NCI-H2196 treated with DMSO at 0.1 percent for 48 hours (cell line): ENCODE results near the gene SLC2A14.
"Not testable (repeated sequence)": the region's sequence is repeated elsewhere in the genome, so short reads cannot be mapped to it uniquely, and the experiment has no call there.

Experiments
- DNase-seq: peaks from one replicate; lab custom pipeline; 2025; ENCODE audit not compliant: unreplicated experiment; lab: John Stamatoyannopoulos, UW

The SLC2A14 gene

GRCh38 chr12:7835116-7835515 lies 37.6 kb downstream of the SLC2A14 start:
- DNase-seq: no peak

GRCh38 chr12:7834701-7835100 lies 38.0 kb downstream of the SLC2A14 start:
- no peak for DNase-seq

- no peak for DNase-seq
Observed at GRCh38 chr12:7833831-7834230, 38.9 kb downstream of the SLC2A14 start.

- not testable (repeated sequence) for DNase-seq
Observed at GRCh38 chr12:7833201-7833600, 39.5 kb downstream of the SLC2A14 start.

- no peak for DNase-seq
Observed at GRCh38 chr12:7832059-7832696, 40.5 kb downstream of the SLC2A14 start.

GRCh38 chr12:7829737-7830136 lies 43.0 kb downstream of the SLC2A14 start:
- DNase-seq: not testable (repeated sequence)

GRCh38 chr12:7825754-7826153 lies 47.0 kb downstream of the SLC2A14 start:
- DNase-seq: not testable (repeated sequence)

- no peak for DNase-seq
Observed at GRCh38 chr12:7806863-7807487, 65.7 kb downstream of the SLC2A14 start.

- DNase-seq: not testable (repeated sequence)
Observed at GRCh38 chr12:7806319-7806718, 66.4 kb downstream of the SLC2A14 start.

GRCh38 chr12:7801460-7801859 lies 71.3 kb downstream of the SLC2A14 start:
- no peak for DNase-seq

- DNase-seq: not testable (repeated sequence)
Observed at GRCh38 chr12:7798750-7799308, 73.9 kb downstream of the SLC2A14 start.

GRCh38 chr12:7797698-7798398 lies 74.9 kb downstream of the SLC2A14 start:
- DNase-seq: no peak

- DNase-seq: not testable (repeated sequence)
Observed at GRCh38 chr12:7797269-7797668, 75.4 kb downstream of the SLC2A14 start.

- no peak for DNase-seq
Observed at GRCh38 chr12:7793211-7793610, 79.5 kb downstream of the SLC2A14 start.

- DNase-seq: not testable (repeated sequence)
Observed at GRCh38 chr12:7788884-7789528, 83.7 kb downstream of the SLC2A14 start, which contains the start of gene NANOG. NANOG (plus strand) TSS chr12:7789402; CDS start chr12:7789615, 213 bp downstream.

- no peak for DNase-seq
Observed at GRCh38 chr12:7788294-7788660, 84.4 kb downstream of the SLC2A14 start.

- no peak for DNase-seq
Observed at GRCh38 chr12:7787574-7788293, 85.0 kb downstream of the SLC2A14 start.

- no peak for DNase-seq
Observed at GRCh38 chr12:7784701-7785100, 88.0 kb downstream of the SLC2A14 start.

- not testable (repeated sequence) for DNase-seq
Observed at GRCh38 chr12:7783433-7783832, 89.3 kb downstream of the SLC2A14 start.

- no peak for DNase-seq
Observed at GRCh38 chr12:7782055-7782454, 90.7 kb downstream of the SLC2A14 start.

GRCh38 chr12:7781274-7781673 lies 91.4 kb downstream of the SLC2A14 start:
- no peak for DNase-seq
